Activated naive CD4-positive, alpha-beta T cell treated with anti-CD3 and anti-CD28 coated beads for 36 hours (primary cell): ENCODE data around the gene KIRREL3. TPM values are rescaled to one million over a fixed set of nuclear protein-coding genes. Genes with fewer than 3 reads are reported as not detected.

Experiments
- CTCF ChIA-PET: fragments of 350-600 bp; sonication (Branson Sonifier 250); formaldehyde crosslinking; loops from one replicate; lab custom pipeline; 2021; ENCODE audit warnings: antibody characterized with exemption; lab: Charles Lee
- DNase-seq: peaks from one replicate; pipeline ENCODE4 v3.0.0-alpha.2; 2020
- H3K27ac Mint-ChIP-seq: one replicate; pipeline ENCODE4 v1.8.0; 2021; ENCODE audit warnings: mild to moderate bottlenecking, mixed read lengths
- H3K27me3 Mint-ChIP-seq: one replicate; pipeline ENCODE4 v1.8.0; 2021; ENCODE audit warnings: low read depth, mixed read lengths
- H3K36me3 Mint-ChIP-seq: one replicate; pipeline ENCODE4 v1.8.0; 2021; ENCODE audit warnings: low read depth, mixed read lengths
- H3K4me1 Mint-ChIP-seq: one replicate; pipeline ENCODE4 v1.8.0; 2021; ENCODE audit warnings: low read depth, mixed read lengths
- H3K4me3 Mint-ChIP-seq: one replicate; pipeline ENCODE4 v1.8.0; 2021; ENCODE audit warnings: mild to moderate bottlenecking, moderate library complexity, mixed read lengths
- H3K9me3 Mint-ChIP-seq: one replicate; pipeline ENCODE4 v1.8.0; 2021; ENCODE audit warnings: mixed read lengths
- intact Hi-C: fragments of 100-400 bp; cut with micrococcal nuclease; formaldehyde crosslinking; loops from one replicate; pipeline ENCODE4 v1.15.1; 2023
- total RNA-seq, 2 experiments: library from RNA; stranded (reverse); gene quantifications; one replicate each; pipeline ENCODE4 v1.2.3, GENCODE V29; 2021

KIRREL3 gene
- total RNA-seq, 2 experiments from 2014 or later, result not detected

DNA sequence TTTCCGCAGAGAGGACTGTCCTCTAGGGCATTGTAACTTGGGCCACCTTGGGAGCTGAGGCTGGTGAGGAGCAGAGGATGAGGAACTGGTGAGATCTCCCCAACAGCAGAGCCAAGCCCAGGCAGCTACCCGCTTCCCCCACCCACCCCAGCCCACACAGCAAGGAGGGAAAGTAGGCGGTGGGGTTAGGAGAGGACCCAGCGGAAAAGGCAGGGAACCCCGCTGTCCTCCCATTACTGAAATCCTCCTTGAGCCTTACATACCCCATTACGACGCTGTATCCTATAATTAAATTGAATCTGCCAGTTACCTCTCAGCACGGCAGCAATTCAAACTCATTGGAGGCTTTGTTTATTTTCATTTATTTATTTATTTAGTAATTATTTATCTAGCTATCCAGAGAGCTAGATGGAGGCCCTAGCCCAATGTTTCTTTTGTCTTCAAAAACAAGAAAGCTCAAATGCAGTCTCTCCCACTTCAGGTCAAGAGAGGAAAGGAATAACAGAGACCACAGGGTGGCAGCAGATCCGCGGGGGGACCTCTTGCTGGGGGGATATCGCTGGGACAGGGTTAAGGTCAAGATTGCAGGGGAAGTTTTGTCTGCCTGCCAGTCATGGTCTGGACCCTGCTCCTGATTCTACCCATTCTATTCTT, 427.1 kb downstream of the KIRREL3 start:
- Mint-ChIP-seq H3K9me3 (no peaks in the 10 kb centered on the region), H3K4me3 (no peak overlapping the region), H3K36me3 (no peaks in the 10 kb centered on the region), H3K27ac (no peak overlapping the region), H3K27me3 (peaks cover 16% of the 10 kb centered on the region), H3K4me1 (no peaks in the 10 kb centered on the region)
- intact Hi-C loops, result no loop called here
- no peak for DNase-seq
- CTCF ChIA-PET, result no interaction called here

DNA sequence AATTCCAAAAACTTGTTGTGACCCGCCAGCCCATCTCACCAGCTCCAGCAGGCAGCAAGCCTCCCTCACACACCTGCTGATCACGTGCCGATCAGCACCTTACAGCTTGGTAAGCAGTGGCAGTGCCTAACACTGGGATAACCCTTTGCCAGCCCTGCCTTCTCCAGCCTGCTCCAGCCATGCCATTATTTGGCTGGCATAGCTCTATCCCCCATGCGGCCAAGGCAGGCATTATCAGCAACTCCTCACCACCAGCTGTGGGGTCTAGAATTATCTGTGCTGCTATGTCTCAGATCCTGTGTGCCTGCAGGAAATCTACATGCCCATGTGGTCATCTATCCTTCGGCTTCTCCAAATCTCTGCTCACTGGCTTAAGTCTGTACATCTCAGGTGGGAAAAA, 430.1 kb downstream of the KIRREL3 start:
- no peaks in the 10 kb centered on the region for H3K4me1 Mint-ChIP-seq
- no peak overlapping the region for H3K27ac Mint-ChIP-seq
- H3K9me3 Mint-ChIP-seq, result no peaks in the 10 kb centered on the region
- no peak overlapping the region for H3K4me3 Mint-ChIP-seq
- CTCF ChIA-PET, result interaction anchor here (0.7 kb wide), 1 partner anchor 109 kb away, joined by 3 read pairs; no protein-coding TSS in a partner anchor
- H3K27me3 Mint-ChIP-seq, result peaks cover 16% of the 10 kb centered on the region
- no peak for DNase-seq
- H3K36me3 Mint-ChIP-seq, result no peaks in the 10 kb centered on the region
- intact Hi-C loops, result no loop called here

DNA sequence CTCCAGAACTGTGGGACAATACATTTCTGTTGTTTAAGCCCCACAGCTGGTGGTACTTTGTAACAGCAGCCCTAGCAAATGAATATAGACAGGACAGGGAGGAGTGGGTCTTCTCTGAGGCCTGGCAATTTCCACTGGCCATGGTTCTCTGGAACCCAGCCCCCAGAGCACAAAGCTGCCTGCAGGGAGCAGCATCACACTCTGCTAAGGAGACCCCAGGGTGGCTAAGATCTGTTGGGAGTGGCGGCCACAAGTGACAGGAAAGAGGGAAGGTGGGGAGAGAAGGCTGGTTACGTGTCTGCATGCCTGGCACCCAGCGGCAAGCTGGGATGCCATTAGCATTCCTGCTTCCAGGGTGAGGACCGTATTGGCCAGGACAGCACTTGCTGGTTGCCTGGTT, 433.2 kb downstream of the KIRREL3 start:
- DNase-seq, result no peak
- no peaks in the 10 kb centered on the region for H3K9me3 Mint-ChIP-seq
- no peak overlapping the region for H3K27ac Mint-ChIP-seq
- H3K4me1 Mint-ChIP-seq, result no peaks in the 10 kb centered on the region
- H3K4me3 Mint-ChIP-seq, result no peak overlapping the region
- intact Hi-C loops, result no loop called here
- H3K27me3 Mint-ChIP-seq, result peaks cover 27% of the 10 kb centered on the region
- CTCF ChIA-PET, result no interaction called here
- H3K36me3 Mint-ChIP-seq, result no peaks in the 10 kb centered on the region

DNA sequence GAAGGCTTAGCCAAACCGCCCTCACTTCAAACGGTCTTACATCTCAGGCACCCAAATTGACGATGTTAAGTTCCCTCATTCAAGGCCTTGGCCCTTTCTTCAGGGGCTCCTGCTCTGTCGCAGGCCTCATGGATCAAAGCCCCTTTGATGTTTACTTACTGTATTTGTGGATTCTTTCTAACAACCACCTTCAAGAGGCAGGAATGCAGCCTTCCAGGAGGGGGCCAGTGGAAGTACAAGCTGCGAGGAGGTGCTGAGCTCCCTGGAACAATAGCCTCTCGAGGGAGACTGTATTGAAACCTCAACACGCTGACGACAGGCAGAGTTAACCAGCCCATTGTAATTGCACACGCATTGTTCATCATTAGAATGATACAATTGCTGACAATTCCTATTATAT, 436.0 kb downstream of the KIRREL3 start:
- intact Hi-C loops, result no loop called here
- no peak for DNase-seq
- Mint-ChIP-seq H3K27ac (no peak overlapping the region), H3K4me3 (no peak overlapping the region), H3K36me3 (no peaks in the 10 kb centered on the region), H3K27me3 (peaks cover 16% of the 10 kb centered on the region), H3K4me1 (no peaks in the 10 kb centered on the region), H3K9me3 (no peaks in the 10 kb centered on the region)
- CTCF ChIA-PET, result no interaction called here

DNA sequence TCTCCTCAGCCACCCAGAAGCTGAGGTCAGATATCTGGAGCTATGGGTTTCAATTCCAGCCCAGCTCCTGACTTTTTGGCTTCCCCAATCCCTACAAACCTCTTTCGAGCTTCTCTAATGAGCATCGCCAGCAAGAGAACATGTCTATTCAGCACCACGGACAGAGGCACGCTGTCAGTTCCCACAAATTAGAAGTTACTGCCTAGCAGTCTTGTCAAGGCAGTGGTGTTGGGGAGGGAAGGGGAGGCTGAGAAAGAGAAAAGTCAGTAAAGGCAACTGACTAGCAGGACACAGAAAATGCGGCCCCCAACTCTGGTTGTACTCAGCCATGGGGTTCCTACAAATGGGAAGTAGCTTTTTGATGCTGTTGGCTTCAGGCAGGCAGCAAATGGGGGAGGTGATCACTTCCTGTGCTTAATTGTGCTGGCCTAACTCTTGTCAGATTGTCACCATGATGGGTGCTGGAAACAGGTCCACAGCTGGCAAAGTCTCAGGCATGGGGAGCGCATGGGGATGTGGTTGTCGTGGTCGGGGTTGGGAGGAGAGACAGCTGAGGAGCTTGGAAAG, 439.2 kb downstream of the KIRREL3 start:
- intact Hi-C loops, result no loop called here
- Mint-ChIP-seq H3K36me3 (no peaks in the 10 kb centered on the region), H3K27me3 (peaks cover 16% of the 10 kb centered on the region), H3K4me1 (no peaks in the 10 kb centered on the region), H3K4me3 (no peak overlapping the region), H3K27ac (no peak overlapping the region), H3K9me3 (no peaks in the 10 kb centered on the region)
- CTCF ChIA-PET, result no interaction called here
- DNase-seq, result peak; percentile 61

DNA sequence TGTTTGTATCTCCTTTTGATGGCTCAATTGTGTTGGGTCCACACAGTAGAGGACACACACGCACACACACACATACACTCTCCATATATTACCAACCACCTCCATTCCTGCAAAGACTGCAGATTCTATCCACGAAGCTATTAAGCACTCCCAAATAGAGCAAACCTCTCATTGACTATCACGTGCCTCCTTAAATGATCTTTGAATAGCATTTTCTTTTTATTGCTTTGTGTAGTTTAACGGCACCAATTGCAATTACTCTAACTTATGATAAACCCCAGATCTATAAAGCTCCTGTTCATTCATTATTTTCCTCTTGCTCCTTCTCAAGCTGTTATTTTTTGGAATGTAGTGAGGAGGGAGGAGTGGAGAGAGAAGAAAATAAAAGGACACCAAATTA, 440.3 kb downstream of the KIRREL3 start:
- Mint-ChIP-seq H3K9me3 (no peaks in the 10 kb centered on the region), H3K4me1 (no peaks in the 10 kb centered on the region), H3K36me3 (no peaks in the 10 kb centered on the region), H3K27me3 (peaks cover 14% of the 10 kb centered on the region), H3K27ac (no peak overlapping the region), H3K4me3 (no peak overlapping the region)
- intact Hi-C loops, result no loop called here
- CTCF ChIA-PET, result no interaction called here
- DNase-seq, result no peak

DNA sequence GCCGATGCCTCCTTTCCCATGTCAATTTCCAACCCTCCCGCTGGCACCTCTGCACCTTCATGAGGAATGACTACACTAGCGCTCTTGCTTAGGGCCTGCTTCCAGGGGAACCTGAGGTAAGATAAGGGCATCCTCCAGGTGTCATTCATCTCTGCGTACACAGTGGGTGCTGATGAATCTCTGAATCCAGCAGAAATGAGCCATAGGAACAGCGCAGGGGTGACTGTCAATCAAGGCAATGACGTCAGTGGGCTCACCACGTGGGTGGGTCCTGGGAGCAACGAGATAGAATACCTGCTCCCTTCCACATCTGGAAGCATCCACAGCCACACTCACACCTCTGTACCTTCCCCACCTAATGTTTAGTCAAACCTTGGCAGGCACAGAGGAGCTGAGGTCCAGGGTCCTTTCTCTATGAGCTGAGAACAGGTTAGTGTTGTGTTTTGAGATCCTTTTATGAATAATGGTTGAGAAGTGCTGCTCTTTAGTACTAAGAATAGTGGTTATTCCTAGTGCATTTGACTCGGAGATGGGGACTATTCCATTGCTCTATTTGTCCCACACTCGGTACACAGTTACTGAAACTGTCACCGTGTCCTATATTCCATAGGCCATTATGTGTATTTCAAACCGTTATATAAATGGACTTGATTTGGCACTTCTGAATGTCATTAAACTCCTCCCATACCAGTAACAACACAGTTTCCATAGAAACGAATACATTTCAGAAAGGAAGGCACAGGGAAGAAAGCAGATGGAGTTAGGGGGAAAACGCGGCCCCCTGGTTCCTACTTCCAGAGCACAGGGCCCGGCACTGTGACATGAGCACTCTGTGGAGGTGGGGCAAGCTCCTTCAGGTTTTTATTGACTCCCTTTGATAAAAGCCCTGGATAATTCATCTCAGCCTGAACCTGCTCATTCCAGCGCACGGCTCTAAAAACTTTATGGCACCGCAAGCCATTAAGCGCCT, 451.7 kb downstream of the KIRREL3 start:
- Mint-ChIP-seq H3K4me1 (no peaks in the 10 kb centered on the region), H3K9me3 (no peaks in the 10 kb centered on the region), H3K36me3 (no peaks in the 10 kb centered on the region), H3K27ac (no peak overlapping the region), H3K4me3 (no peak overlapping the region), H3K27me3 (peaks cover 13% of the 10 kb centered on the region)
- intact Hi-C loops, result no loop called here
- CTCF ChIA-PET, result no interaction called here
- no peak for DNase-seq

DNA sequence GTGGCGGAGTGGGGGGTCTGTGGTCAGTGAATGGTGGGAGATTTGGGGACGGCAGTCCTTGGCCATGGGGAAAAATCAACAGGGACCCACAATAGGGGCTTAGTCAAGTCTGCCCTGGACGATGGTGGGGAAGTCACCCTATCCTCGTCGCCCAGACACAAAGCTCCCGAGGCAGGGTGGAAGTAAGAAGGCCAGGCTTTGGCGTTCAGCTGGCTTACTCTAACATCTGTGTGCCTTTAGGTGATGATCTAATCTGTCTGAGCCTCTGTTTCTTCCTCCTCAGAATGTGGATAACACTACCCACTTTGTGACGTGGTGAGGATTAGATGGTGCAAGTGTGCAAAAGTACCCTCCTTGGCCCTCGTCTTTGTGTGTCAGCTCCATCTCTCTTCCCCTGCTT, 452.9 kb downstream of the KIRREL3 start:
- CTCF ChIA-PET, result no interaction called here
- no peaks in the 10 kb centered on the region for H3K9me3 Mint-ChIP-seq
- H3K4me3 Mint-ChIP-seq, result no peak overlapping the region
- no peaks in the 10 kb centered on the region for H3K4me1 Mint-ChIP-seq
- H3K27ac Mint-ChIP-seq, result no peak overlapping the region
- intact Hi-C loops, result no loop called here
- DNase-seq, result no peak
- no peaks in the 10 kb centered on the region for H3K36me3 Mint-ChIP-seq
- peaks cover 15% of the 10 kb centered on the region for H3K27me3 Mint-ChIP-seq

DNA sequence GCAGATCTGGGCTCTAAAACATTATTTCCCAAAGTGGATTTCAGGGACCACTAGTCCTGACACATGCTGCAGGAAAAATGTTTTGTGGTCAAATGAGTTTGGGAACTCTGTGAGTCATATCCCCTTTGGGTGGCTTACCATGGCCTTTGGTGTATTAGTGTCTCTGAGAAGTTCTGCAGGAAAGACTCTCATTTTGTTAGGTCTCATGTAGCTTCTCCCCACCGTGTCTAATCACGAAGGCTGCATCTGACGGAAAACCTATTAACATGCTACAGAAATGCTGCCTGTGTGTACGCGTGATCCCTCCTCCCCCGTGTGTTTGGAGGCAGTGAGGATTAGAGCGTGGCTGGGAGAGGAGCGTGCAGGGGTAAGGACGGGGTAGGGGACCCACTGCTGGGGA, 453.4 kb downstream of the KIRREL3 start:
- H3K9me3 Mint-ChIP-seq, result no peaks in the 10 kb centered on the region
- CTCF ChIA-PET, result no interaction called here
- no peak overlapping the region for H3K27ac Mint-ChIP-seq
- no peak overlapping the region for H3K4me3 Mint-ChIP-seq
- H3K27me3 Mint-ChIP-seq, result peaks cover 15% of the 10 kb centered on the region
- no peak for DNase-seq
- H3K36me3 Mint-ChIP-seq, result no peaks in the 10 kb centered on the region
- H3K4me1 Mint-ChIP-seq, result no peaks in the 10 kb centered on the region
- intact Hi-C loops, result no loop called here

DNA sequence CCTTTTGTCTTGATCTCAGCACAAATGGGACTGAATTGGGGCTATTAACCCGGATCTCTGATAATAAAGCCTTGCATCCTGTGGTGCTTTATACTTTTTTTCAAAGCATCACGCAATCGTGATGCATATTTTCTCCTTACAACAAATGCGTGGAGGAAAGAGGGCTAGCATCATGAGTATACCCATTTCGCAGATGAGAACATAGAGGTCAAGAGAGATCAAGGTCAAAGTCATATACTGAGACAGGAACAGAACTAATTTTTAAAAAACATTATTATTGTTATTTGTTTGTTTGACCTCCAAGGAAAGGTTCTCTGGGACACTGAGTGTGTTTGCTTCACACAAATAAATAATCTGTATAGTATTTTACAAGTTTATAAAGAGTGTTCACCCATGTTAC, 453.9 kb downstream of the KIRREL3 start:
- H3K27me3 Mint-ChIP-seq, result peaks cover 15% of the 10 kb centered on the region
- CTCF ChIA-PET, result no interaction called here
- intact Hi-C loops, result no loop called here
- no peaks in the 10 kb centered on the region for H3K36me3 Mint-ChIP-seq
- H3K4me3 Mint-ChIP-seq, result no peak overlapping the region
- H3K4me1 Mint-ChIP-seq, result no peaks in the 10 kb centered on the region
- DNase-seq, result no peak
- no peak overlapping the region for H3K27ac Mint-ChIP-seq
- no peaks in the 10 kb centered on the region for H3K9me3 Mint-ChIP-seq

DNA sequence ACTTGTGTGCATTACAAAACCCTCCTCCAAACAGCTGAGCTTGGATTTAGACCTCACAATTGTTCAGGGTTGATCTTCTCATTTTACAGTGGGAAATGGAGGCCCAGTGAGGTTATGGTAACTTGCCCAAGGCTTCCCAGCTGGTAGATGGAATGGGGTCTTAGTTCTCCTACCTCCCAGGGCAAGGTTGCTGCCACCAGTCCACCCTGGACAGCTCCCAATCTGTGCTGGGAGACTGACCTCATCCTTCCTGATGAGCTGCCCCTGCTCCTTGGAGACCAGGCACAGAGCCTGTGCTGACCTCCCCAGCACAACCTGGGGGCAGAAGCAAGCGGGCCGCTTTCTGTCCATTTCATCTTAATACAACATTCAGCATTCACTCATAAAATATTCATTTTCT, 454.4 kb downstream of the KIRREL3 start:
- CTCF ChIA-PET, result no interaction called here
- Mint-ChIP-seq H3K4me3 (no peak overlapping the region), H3K27me3 (peaks cover 15% of the 10 kb centered on the region), H3K36me3 (no peaks in the 10 kb centered on the region), H3K4me1 (no peaks in the 10 kb centered on the region), H3K9me3 (no peaks in the 10 kb centered on the region), H3K27ac (no peak overlapping the region)
- no peak for DNase-seq
- intact Hi-C loops, result no loop called here

DNA sequence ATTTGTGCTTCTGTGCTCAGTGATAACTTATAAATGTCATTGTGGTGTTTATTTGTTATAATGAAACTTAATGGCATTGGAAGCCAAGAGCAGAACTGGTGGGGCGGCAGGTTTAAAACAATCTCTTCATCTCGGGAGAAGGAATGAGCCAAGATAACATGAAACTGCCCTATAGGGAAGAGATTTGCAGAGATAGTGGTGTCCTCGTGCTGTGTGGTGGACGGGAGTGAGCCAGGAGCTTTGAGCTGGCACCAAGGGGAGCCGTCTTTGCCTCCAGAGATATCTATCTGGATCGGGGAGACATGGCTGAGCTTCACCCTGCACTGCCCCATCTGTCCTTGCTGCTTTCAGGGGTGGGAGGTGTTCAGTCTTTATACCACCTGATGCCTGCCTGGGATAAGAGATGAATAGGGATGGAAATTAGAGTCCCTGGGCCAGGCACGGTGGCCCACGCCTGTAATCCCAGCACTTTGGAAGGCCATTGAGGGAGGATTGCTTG, 455.5 kb downstream of the KIRREL3 start:
- intact Hi-C loops, result no loop called here
- Mint-ChIP-seq H3K4me1 (no peaks in the 10 kb centered on the region), H3K36me3 (no peaks in the 10 kb centered on the region), H3K9me3 (no peaks in the 10 kb centered on the region), H3K4me3 (no peak overlapping the region), H3K27ac (no peak overlapping the region), H3K27me3 (peaks cover 15% of the 10 kb centered on the region)
- DNase-seq, result no peak
- CTCF ChIA-PET, result no interaction called here
